Endothelial cell of umbilical vein (primary cell): ENCODE results near the gene THOC2. TPM values are rescaled to one million over a fixed set of nuclear protein-coding genes. Genes with fewer than 3 reads are reported as not detected.

Experiments
- BruUV-seq: library from RNA; stranded (reverse); fragments of 400-500 nt; replicated peaks from 2 replicates; lab custom pipeline; 2021; lab: Mats Ljungman, UMichigan
- CTCF ChIA-PET: fragments of 300-600, 350-600 bp; sonication (Branson Sonifier 250); formaldehyde crosslinking; loops from one replicate; lab custom pipeline; 2021; ENCODE audit warnings: antibody characterized with exemption, inconsistent platforms; lab: Charles Lee
- POLR2A ChIA-PET: fragments of 300-600, 350-600 bp; sonication (Branson Sonifier 250); formaldehyde crosslinking; loops from one replicate; lab custom pipeline; 2021; ENCODE audit warnings: antibody characterized with exemption, inconsistent platforms; lab: Charles Lee
- DNase-seq: peaks from one replicate; pipeline ENCODE4 v3.0.0-alpha.2; 2011; ENCODE audit warnings: low read depth, low spot score
- FAIRE-seq: peaks from 2 replicates; lab custom pipeline; 2011; peaks lifted over from hg19 to GRCh38; lab: Jason Lieb, UNC
- H2AFZ ChIP-seq: 2 replicates; pipeline ENCODE4 v1.6.0; 2012; ENCODE audit warnings: low read depth, low read length, control low read depth, inconsistent platforms
- H3K27ac ChIP-seq: 2 replicates; pipeline ENCODE4 v1.5.1; 2011; ENCODE audit warnings: low read depth, mild to moderate bottlenecking, control low read depth, low read length, moderate library complexity; ENCODE audit not compliant: insufficient read depth
- H3K27me3 ChIP-seq, 2 experiments: 2 replicates each; pipeline versions ENCODE4 v1.6.0 to v1.6.1; 2011; ENCODE audit warnings: low read length in 2 of 2, mixed read lengths in 1 of 2; ENCODE audit not compliant: control insufficient read depth in 2 of 2, insufficient read depth in 2 of 2
- H3K36me3 ChIP-seq, 2 experiments: 2 replicates in 1 of 2; 3 replicates in 1 of 2; pipeline ENCODE4 v1.5.1; 2011; ENCODE audit warnings: low read length in 2 of 2, mild to moderate bottlenecking in 1 of 2, moderate library complexity in 1 of 2; ENCODE audit not compliant: control insufficient read depth in 2 of 2, insufficient read depth in 2 of 2; ENCODE audit errors: extremely low read depth in 1 of 2
- H3K4me1 ChIP-seq: 3 replicates; pipeline ENCODE4 v1.5.1; 2011; ENCODE audit warnings: mild to moderate bottlenecking, low read length; ENCODE audit not compliant: control insufficient read depth, insufficient read depth; ENCODE audit errors: extremely low read depth
- H3K4me2 ChIP-seq: 2 replicates; pipeline ENCODE4 v1.6.1; 2011; ENCODE audit warnings: low read length, control low read depth, mixed read lengths; ENCODE audit not compliant: insufficient read depth
- H3K4me3 ChIP-seq, 3 experiments: fragments of 200-600 bp in 1 of 3; sonication (generic), shearing (Covaris generic) in 1 of 3; replicated peaks in 1 of 3; 2 replicates each; pipeline ENCODE4 v1.5.1; 2011 to 2016; ENCODE audit warnings: control low read depth in 3 of 3, low read length in 3 of 3, mild to moderate bottlenecking in 2 of 3, inconsistent platforms in 1 of 3, low read depth in 1 of 3, moderate library complexity in 1 of 3; ENCODE audit not compliant: insufficient read depth in 1 of 3
- H3K79me2 ChIP-seq: 2 replicates; pipeline ENCODE4 v1.6.0; 2012; ENCODE audit warnings: low read length, inconsistent platforms; ENCODE audit not compliant: control insufficient read depth, insufficient read depth
- H3K9ac ChIP-seq: replicated peaks from 2 replicates; pipeline ENCODE3; 2011; ENCODE audit warnings: low read length, control low read depth; ENCODE audit not compliant: insufficient read depth; ENCODE audit errors: extremely low read depth
- H3K9me1 ChIP-seq: replicated peaks from 3 replicates; pipeline ENCODE4 v1.6.0; 2011; ENCODE audit warnings: mild to moderate bottlenecking, low read length; ENCODE audit not compliant: control insufficient read depth, insufficient read depth; ENCODE audit errors: extremely low read depth
- H3K9me3 ChIP-seq: replicated peaks from 2 replicates; pipeline ENCODE4 v1.5.1; 2012; ENCODE audit warnings: low read length, inconsistent platforms; ENCODE audit not compliant: control insufficient read depth, insufficient read depth
- H4K20me1 ChIP-seq: replicated peaks from 2 replicates; pipeline ENCODE3; 2011; ENCODE audit warnings: mild to moderate bottlenecking, low read length; ENCODE audit not compliant: control insufficient read depth, insufficient read depth; ENCODE audit errors: extremely low read depth
- EZH2 ChIP-seq: IDR thresholded peaks from 2 replicates; pipeline ENCODE4 v1.6.1; 2012; ENCODE audit warnings: borderline replicate concordance, low read depth, mild to moderate bottlenecking, moderate library complexity, low read length, inconsistent platforms; ENCODE audit not compliant: severe bottlenecking
- FOS ChIP-seq: IDR thresholded peaks from 2 replicates; pipeline ENCODE4 v1.6.1; 2011; ENCODE audit warnings: mild to moderate bottlenecking, low read length, moderate library complexity, borderline replicate concordance; ENCODE audit not compliant: insufficient read depth
- GATA2 ChIP-seq: IDR thresholded peaks from 2 replicates; pipeline ENCODE4 v1.7.0; 2011; ENCODE audit warnings: low read depth, mild to moderate bottlenecking, moderate library complexity, mixed read lengths, low read length; ENCODE audit not compliant: insufficient read length, insufficient read depth
- JUN ChIP-seq: IDR thresholded peaks from 2 replicates; pipeline ENCODE4 v1.6.1; 2011; ENCODE audit warnings: borderline replicate concordance, low read depth; ENCODE audit not compliant: insufficient read length, insufficient read depth
- MYC ChIP-seq: IDR thresholded peaks from one replicate; pipeline ENCODE4 v1.6.1; 2011; ENCODE audit warnings: mild to moderate bottlenecking, low read depth, low read length
- POLR2A ChIP-seq: IDR thresholded peaks from 2 replicates; pipeline ENCODE4 v1.6.1; 2012; ENCODE audit warnings: low read depth, mild to moderate bottlenecking, control low read depth, low read length
- POLR2AphosphoS5 ChIP-seq: IDR thresholded peaks from 2 replicates; pipeline ENCODE4 v1.6.1; 2012; ENCODE audit warnings: low read depth, mild to moderate bottlenecking, control low read depth, low read length, moderate library complexity; ENCODE audit not compliant: insufficient read depth
- dilution Hi-C: fragments of 300-500 bp; cut with MboI; formaldehyde crosslinking; loops from one replicate; pipeline ENCODE4 v1.15.0; 2019; ENCODE audit warnings: low sequenced_read_pairs; ENCODE audit not compliant: extremely low pct_ligation_motif_present
- intact Hi-C: fragments of 100-400 bp; cut with micrococcal nuclease; formaldehyde crosslinking; loops from one replicate; pipeline ENCODE4 v1.10.0; 2022
- polyA plus RNA-seq, 4 experiments: library from polyadenylated mRNA; depleted of rRNA in 3 of 4; stranded (reverse) in 3 of 4; unstranded in 1 of 4; fragments of >200 nt; gene quantifications; 2 replicates each; pipeline versions ENCODE4 v1.2.1 to v1.2.3, GENCODE V29; 2011 to 2012; ENCODE audit warnings: missing spikeins in 1 of 4
- total RNA-seq: library from RNA; stranded (reverse); gene quantifications from 2 replicates; pipeline ENCODE4 v1.2.3, GENCODE V29; 2021
- TF ChIP-seq, protein P1 (sequence below): IDR thresholded peaks from 2 replicates; pipeline ENCODE4 v1.6.1; 2011; ENCODE audit not compliant: insufficient read depth, insufficient read length
- TF ChIP-seq, protein P2 (sequence below), 2 donors: IDR thresholded peaks; 1 replicate in 1 of 2; 2 replicates in 1 of 2; pipeline ENCODE4 v1.5.1; 2011; ENCODE audit warnings: low read length in 2 of 2, mild to moderate bottlenecking in 2 of 2, moderate library complexity in 2 of 2, control low read depth in 1 of 2, inconsistent platforms in 1 of 2, low read depth in 1 of 2; ENCODE audit not compliant: insufficient read depth in 1 of 2; ENCODE audit errors: extremely low read depth in 1 of 2

Gene THOC2
- total and polyA plus RNA-seq, 2 donors (not counting 3 experiments of a cell fraction or from before 2014, with no cell fraction given), result 26.0 to 72.9 TPM

DNA sequence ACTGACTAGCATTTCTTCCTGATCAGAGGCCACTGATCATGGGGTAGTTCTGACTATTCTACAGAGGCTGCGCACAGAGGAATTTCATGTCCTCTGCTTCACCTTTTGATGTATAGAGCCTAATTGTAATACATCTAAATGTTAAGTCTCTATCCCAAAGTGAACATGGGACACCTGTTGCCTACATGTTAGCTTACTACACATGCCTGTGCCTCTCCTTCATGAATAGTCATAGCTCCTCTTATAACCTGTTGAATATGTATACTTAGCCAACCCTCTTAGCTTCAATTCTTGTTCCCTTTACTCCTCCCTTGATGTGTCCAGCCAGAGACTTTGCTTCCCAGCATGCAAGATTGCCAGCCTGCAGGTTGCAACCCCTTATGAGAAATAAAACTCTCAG, 9.6 kb upstream of the THOC2 start:
- Histone ChIP-seq H3K9me1 (no peaks in the 10 kb centered on the region), H3K9me3 (no peaks in the 10 kb centered on the region), H3K9ac (no peak overlapping the region), H3K4me3 (no peak overlapping the region), H3K27ac (no peak overlapping the region), H3K79me2 (no peaks in the 10 kb centered on the region), H2AFZ (no peak overlapping the region), H3K4me2 (no peak overlapping the region), H3K4me1 (no peaks in the 10 kb centered on the region), H4K20me1 (no peaks in the 10 kb centered on the region), H3K36me3 (no peaks in the 10 kb centered on the region), H3K27me3 (peaks cover 4 to 5% of the 10 kb centered on the region in 2 experiments)
- BruUV-seq, result no TSS peak
- no peak for DNase-seq
- ChIA-PET CTCF (no interaction called here), POLR2A (no interaction called here)
- TF ChIP-seq GATA2 (no peak), POLR2A (no peak), FOS (no peak), JUN (no peak), EZH2 (no peak), POLR2AphosphoS5 (no peak), MYC (no peak)
- TF ChIP-seq, protein P1, sequence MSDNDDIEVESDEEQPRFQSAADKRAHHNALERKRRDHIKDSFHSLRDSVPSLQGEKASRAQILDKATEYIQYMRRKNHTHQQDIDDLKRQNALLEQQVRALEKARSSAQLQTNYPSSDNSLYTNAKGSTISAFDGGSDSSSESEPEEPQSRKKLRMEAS, result no peak
- TF ChIP-seq, protein P2, sequence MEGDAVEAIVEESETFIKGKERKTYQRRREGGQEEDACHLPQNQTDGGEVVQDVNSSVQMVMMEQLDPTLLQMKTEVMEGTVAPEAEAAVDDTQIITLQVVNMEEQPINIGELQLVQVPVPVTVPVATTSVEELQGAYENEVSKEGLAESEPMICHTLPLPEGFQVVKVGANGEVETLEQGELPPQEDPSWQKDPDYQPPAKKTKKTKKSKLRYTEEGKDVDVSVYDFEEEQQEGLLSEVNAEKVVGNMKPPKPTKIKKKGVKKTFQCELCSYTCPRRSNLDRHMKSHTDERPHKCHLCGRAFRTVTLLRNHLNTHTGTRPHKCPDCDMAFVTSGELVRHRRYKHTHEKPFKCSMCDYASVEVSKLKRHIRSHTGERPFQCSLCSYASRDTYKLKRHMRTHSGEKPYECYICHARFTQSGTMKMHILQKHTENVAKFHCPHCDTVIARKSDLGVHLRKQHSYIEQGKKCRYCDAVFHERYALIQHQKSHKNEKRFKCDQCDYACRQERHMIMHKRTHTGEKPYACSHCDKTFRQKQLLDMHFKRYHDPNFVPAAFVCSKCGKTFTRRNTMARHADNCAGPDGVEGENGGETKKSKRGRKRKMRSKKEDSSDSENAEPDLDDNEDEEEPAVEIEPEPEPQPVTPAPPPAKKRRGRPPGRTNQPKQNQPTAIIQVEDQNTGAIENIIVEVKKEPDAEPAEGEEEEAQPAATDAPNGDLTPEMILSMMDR (IDR thresholded peaks at IDR 0.05; ENCODE audit: extremely low read depth in 1 of 2, insufficient read depth in 1 of 2, low read depth in 1 of 2, low read length in 2 of 2), result no peak
- peak; percentile 37 for FAIRE-seq
- dilution Hi-C loops (no loop called here), intact Hi-C loops (no loop called here)
